GM13976 (cell line): Measurements from ENCODE around the gene PPTC7.

Source experiments
- DNase-seq: peaks from one replicate; pipeline ENCODE4 v3.0.0; 2012; ENCODE audit warnings: low spot score
- CTCF ChIP-seq: IDR thresholded peaks from 2 replicates; pipeline ENCODE4 v1.5.1; 2012; ENCODE audit warnings: borderline replicate concordance, mild to moderate bottlenecking; ENCODE audit not compliant: insufficient read depth; ENCODE audit errors: extremely low read depth, missing control alignments, control extremely low read depth
- in situ Hi-C: fragments of 300-500 bp; cut with MboI; formaldehyde crosslinking; loops from one replicate; pipeline ENCODE4 v1.12.0; 2022; ENCODE audit warnings: low sequenced_read_pairs, mixed read lengths, inconsistent platforms; ENCODE audit not compliant: unreplicated experiment

Gene PPTC7

GRCh38 chr12:110516995-110517394 lies 66.1 kb downstream of the PPTC7 start:
- in situ Hi-C loops = no loop called here
- DNase-seq = no peak
- TF ChIP-seq CTCF = no peak

DNA sequence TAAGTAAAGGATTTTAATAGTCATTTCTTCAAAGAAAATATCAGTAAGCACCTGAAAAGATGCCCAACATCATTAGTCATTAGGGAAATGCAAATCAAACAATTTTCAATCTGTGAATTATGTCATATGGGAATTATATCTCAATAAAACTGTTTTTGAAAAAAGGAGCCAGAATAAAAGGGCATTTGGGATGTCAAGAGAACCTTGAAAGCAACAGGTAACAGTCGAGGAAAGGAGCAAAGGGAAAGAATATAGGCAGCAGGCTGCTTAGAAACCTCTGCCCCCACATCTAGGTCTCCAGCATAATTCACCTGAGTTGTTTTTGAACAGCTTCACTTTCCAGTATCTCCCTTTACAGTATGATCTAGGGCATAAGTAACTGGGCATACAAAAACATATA lies 68.8 kb downstream of the PPTC7 start:
- DNase-seq = no peak
- in situ Hi-C loops = loop anchor here (5.0 kb wide), 1 partner anchor 88 kb away; no protein-coding TSS in a partner anchor
- TF ChIP-seq CTCF = no peak

- no peak for TF ChIP-seq CTCF
- no peak for DNase-seq
- in situ Hi-C loops = loop anchor here (5.0 kb wide), 1 partner anchor 88 kb away; no protein-coding TSS in a partner anchor
These were observed 69.3 kb downstream of the PPTC7 start for GRCh38 chr12:110513842-110514241.

DNA sequence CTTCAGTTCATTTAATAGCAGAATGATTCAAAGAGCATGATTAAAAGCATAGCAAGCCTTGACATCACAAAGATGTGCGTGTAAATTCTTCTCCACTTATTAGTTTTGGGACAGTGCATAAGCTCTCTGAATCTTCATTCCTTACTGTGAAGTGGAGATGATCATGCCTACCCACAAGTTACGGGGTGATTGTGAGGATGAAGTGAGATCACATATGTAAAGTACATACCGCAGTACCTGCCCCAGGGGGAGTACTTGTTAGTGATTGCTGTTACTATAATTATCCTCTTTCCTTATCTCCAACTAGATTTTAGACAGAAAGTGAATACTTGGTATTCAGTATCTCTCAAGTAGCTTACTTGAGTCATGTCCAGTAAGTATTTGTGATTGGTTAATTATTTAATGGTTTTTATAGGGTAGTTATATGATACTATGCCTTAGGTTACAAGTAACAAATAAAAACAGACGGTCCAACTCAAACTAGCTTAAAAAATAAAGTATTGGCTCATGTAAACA lies 75.0 kb downstream of the PPTC7 start:
- no peak for DNase-seq

GRCh38 chr12:110505332-110505731 lies 77.8 kb downstream of the PPTC7 start:
- no peak for DNase-seq
- in situ Hi-C loops = no loop called here
- TF ChIP-seq CTCF = no peak

More for the DNA sequence above, 75.0 kb downstream of the PPTC7 start:
- in situ Hi-C loops = no loop called here
- TF ChIP-seq CTCF = no peak

DNA sequence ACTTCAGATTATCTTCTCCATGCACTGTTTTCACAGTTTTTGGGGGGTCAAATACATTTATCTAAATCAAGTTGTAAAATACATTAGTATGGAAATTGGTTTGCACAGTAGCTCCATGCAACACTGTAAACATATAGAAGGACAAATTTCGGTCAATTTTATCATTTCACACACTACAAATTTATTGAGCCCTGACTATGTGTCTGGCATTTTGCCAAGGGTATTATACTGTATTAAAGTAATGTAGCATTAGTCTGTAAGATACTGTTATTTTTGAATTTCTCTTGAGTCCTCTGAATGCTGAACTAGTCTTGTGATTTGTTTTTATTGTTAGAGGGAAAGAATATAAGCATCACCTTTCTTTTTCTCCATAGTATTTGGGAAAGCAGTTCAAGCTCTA lies 79.7 kb downstream of the PPTC7 start:
- no peak for TF ChIP-seq CTCF
- in situ Hi-C loops = no loop called here
- DNase-seq = no peak
